ENCODE measurements around the gene KSR1.

Gene KSR1

DNA sequence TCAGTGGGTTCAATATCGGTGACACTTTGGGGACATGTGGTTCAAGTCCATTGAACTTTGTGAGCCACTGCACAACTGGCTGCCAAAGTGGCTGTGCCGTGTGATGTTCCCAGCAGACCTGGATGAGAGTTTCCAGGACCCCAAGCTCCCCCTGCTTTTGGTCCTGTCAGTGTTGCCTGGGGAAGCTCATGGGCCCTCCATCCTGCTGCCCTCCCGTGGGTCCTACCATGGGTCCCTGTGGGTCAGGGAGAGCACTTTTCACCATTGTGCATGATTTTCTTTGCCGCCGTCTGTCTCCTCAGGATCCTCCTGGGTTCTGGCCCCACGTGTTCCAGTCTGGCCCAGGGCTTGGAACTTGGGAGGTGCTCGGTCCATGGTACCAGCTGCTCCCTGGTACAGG, 212.9 kb downstream of the KSR1 start:
- TF ChIP-seq EP300 (IDR thresholded peaks at IDR 0.05; ENCODE audit: borderline replicate concordance) (no peak), FOXM1 (IDR thresholded peaks at IDR 0.05; ENCODE audit: borderline replicate concordance, low read depth) (no peak), YY1 (IDR thresholded peaks at IDR 0.05; ENCODE audit: low read depth) (no peak), EGR1 (IDR thresholded peaks at IDR 0.05) (no peak)
- TF ChIP-seq, protein P1, sequence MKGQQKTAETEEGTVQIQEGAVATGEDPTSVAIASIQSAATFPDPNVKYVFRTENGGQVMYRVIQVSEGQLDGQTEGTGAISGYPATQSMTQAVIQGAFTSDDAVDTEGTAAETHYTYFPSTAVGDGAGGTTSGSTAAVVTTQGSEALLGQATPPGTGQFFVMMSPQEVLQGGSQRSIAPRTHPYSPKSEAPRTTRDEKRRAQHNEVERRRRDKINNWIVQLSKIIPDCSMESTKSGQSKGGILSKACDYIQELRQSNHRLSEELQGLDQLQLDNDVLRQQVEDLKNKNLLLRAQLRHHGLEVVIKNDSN (IDR thresholded peaks at IDR 0.05) = no peak

DNA sequence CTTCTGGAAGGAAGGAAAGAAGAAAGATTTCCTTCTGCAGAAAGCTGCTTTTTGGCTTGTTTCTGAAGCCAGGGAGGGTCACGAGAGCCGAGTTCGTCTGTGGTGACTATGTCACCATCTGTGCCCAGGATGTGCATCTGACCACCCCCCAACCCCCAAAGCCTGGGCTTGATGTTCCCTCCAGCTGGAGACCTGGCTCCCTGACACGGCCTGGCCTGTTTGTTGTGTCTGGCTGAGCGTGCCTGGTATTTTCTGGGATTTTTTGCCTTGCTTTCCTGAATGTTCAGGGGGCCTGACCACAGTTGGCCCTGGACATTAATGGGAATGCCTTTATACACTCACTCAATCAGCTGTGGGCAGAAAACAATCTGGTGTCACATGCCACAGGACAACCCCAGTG, 213.6 kb downstream of the KSR1 start:
- TF ChIP-seq EGR1 (IDR thresholded peaks at IDR 0.05) = no peak
- TF ChIP-seq, protein P2, sequence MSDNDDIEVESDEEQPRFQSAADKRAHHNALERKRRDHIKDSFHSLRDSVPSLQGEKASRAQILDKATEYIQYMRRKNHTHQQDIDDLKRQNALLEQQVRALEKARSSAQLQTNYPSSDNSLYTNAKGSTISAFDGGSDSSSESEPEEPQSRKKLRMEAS (IDR thresholded peaks at IDR 0.05) = no peak
- no peak for TF ChIP-seq TEAD4 (IDR thresholded peaks at IDR 0.05)
- TF ChIP-seq TCF12 (IDR thresholded peaks at IDR 0.05; ENCODE audit: low read depth) = no peak
- no peak for TF ChIP-seq CEBPB (IDR thresholded peaks at IDR 0.05)
- no peak for TF ChIP-seq FOXM1 (IDR thresholded peaks at IDR 0.05; ENCODE audit: borderline replicate concordance, low read depth)

DNA sequence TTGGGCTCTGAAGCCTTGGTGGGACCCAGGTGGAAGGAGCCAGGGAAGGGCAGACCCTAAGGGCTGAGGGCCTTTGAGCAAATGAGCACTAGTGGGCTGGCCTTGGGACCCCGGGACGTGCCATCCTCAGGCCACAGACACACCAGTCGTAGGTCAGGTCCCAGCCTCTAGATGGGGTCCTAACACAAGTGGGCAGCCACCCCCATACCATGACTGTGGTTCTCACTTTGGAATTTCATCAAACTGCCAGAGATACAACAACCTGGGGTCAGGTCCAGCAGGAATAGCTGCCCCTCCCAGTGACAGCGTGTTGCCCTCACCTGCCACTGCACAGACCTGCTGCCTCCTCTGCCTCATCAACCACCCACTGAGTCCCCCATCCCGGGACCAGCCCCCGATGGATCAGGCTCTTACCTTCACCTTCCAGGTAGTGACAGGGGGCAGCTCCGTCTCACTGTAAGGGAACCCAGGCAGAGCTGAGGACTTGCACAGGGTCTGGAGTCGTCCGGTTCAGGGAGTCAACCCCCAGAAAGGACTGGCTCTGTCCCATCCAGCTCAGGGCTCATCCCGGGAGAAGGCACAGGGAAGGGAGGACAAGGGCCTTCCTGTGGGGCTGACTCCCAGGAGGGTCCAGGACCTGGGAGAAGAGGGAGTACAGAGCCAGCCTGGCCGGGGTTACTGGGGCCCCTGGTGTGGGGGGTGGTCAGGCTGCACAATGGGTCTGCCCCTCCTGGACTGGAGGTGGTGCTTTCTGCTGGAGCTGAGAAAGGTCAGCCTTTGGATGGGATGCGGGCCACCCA, 214.7 kb downstream of the KSR1 start:
- TF ChIP-seq FOXM1 (IDR thresholded peaks at IDR 0.05; ENCODE audit: borderline replicate concordance, low read depth) = no peak
- no peak for TF ChIP-seq TCF12 (IDR thresholded peaks at IDR 0.05; ENCODE audit: low read depth)
- TF ChIP-seq CREB1 (IDR thresholded peaks at IDR 0.05; ENCODE audit: low read depth) = no peak
- TF ChIP-seq EP300 (IDR thresholded peaks at IDR 0.05; ENCODE audit: borderline replicate concordance) = no peak
- TF ChIP-seq YY1 (IDR thresholded peaks at IDR 0.05; ENCODE audit: low read depth) = no peak
- TF ChIP-seq, protein P1 (IDR thresholded peaks at IDR 0.05) = no peak
- TF ChIP-seq TEAD4 (IDR thresholded peaks at IDR 0.05) = no peak
- TF ChIP-seq RAD21 (IDR thresholded peaks at IDR 0.05; ENCODE audit: low read depth) = no peak
- TF ChIP-seq, protein P3, sequence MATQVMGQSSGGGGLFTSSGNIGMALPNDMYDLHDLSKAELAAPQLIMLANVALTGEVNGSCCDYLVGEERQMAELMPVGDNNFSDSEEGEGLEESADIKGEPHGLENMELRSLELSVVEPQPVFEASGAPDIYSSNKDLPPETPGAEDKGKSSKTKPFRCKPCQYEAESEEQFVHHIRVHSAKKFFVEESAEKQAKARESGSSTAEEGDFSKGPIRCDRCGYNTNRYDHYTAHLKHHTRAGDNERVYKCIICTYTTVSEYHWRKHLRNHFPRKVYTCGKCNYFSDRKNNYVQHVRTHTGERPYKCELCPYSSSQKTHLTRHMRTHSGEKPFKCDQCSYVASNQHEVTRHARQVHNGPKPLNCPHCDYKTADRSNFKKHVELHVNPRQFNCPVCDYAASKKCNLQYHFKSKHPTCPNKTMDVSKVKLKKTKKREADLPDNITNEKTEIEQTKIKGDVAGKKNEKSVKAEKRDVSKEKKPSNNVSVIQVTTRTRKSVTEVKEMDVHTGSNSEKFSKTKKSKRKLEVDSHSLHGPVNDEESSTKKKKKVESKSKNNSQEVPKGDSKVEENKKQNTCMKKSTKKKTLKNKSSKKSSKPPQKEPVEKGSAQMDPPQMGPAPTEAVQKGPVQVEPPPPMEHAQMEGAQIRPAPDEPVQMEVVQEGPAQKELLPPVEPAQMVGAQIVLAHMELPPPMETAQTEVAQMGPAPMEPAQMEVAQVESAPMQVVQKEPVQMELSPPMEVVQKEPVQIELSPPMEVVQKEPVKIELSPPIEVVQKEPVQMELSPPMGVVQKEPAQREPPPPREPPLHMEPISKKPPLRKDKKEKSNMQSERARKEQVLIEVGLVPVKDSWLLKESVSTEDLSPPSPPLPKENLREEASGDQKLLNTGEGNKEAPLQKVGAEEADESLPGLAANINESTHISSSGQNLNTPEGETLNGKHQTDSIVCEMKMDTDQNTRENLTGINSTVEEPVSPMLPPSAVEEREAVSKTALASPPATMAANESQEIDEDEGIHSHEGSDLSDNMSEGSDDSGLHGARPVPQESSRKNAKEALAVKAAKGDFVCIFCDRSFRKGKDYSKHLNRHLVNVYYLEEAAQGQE (IDR thresholded peaks at IDR 0.05; ENCODE audit: low read depth) = no peak
- TF ChIP-seq TAF1 (IDR thresholded peaks at IDR 0.05; ENCODE audit: low read depth) = no peak
- TF ChIP-seq, protein P2 (IDR thresholded peaks at IDR 0.05) = no peak
- TF ChIP-seq EGR1 (IDR thresholded peaks at IDR 0.05) = no peak
- TF ChIP-seq CEBPB (IDR thresholded peaks at IDR 0.05) = no peak
- TF ChIP-seq ZBTB7A (IDR thresholded peaks at IDR 0.05; ENCODE audit: low read depth) = no peak
- TF ChIP-seq NFIC (IDR thresholded peaks at IDR 0.05) = no peak

DNA sequence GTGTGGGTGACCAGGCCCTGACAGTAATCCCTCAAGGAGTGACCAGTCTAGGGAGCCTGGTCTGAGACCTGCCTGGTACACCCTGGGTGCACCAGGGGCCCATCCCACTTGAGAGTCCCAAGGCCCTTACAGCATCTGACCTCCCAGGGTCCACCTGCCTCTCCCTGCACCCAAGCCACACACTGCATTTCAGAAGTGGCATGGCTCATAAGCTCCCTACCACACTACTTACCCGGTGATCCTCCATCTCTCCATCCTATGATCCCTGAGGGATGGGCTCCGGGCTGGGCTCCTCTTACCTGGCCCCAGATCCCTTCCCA, 215.3 kb downstream of the KSR1 start:
- TF ChIP-seq CREB1 (IDR thresholded peaks at IDR 0.05; ENCODE audit: low read depth) = no peak
- no peak for TF ChIP-seq EGR1 (IDR thresholded peaks at IDR 0.05)
- TF ChIP-seq EP300 (IDR thresholded peaks at IDR 0.05; ENCODE audit: borderline replicate concordance) = no peak
- TF ChIP-seq, protein P1 (IDR thresholded peaks at IDR 0.05) = no peak
- no peak for TF ChIP-seq NFIC (IDR thresholded peaks at IDR 0.05)
- no peak for TF ChIP-seq TEAD4 (IDR thresholded peaks at IDR 0.05)
- no peak for TF ChIP-seq CEBPB (IDR thresholded peaks at IDR 0.05)
- no peak for TF ChIP-seq RAD21 (IDR thresholded peaks at IDR 0.05; ENCODE audit: low read depth)
- TF ChIP-seq TAF1 (IDR thresholded peaks at IDR 0.05; ENCODE audit: low read depth) = no peak
- TF ChIP-seq, protein P3 (IDR thresholded peaks at IDR 0.05; ENCODE audit: low read depth) = no peak
- TF ChIP-seq ZBTB7A (IDR thresholded peaks at IDR 0.05; ENCODE audit: low read depth) = no peak
- TF ChIP-seq FOXM1 (IDR thresholded peaks at IDR 0.05; ENCODE audit: borderline replicate concordance, low read depth) = no peak
- TF ChIP-seq TCF12 (IDR thresholded peaks at IDR 0.05; ENCODE audit: low read depth) = no peak

DNA sequence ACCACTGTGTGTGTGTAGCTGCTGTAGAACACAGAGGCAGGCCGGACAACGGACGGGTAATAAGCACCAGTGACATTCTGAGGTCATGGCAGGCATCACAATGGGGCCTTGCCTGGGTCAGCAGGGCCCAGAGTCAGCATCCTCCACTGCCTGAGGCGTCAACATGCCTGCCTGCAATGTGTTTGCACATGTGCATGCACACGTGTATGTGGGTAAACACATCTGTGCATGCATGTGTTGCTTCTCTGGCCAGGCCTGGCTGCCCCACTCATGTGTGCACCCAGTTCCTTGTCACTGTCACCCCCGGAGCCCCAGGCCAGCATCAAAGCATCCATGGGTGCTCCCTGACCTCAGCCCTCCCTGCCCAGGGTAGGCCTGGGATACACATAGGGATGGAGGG, 218.1 kb downstream of the KSR1 start:
- TF ChIP-seq CEBPB (IDR thresholded peaks at IDR 0.05) = no peak
- no peak for TF ChIP-seq YY1 (IDR thresholded peaks at IDR 0.05; ENCODE audit: low read depth)
- TF ChIP-seq CREB1 (IDR thresholded peaks at IDR 0.05; ENCODE audit: low read depth) = no peak
- TF ChIP-seq TAF1 (IDR thresholded peaks at IDR 0.05; ENCODE audit: low read depth) = no peak
- TF ChIP-seq RAD21 (IDR thresholded peaks at IDR 0.05; ENCODE audit: low read depth) = no peak
- TF ChIP-seq, protein P1 (IDR thresholded peaks at IDR 0.05) = no peak
- TF ChIP-seq EGR1 (IDR thresholded peaks at IDR 0.05) = no peak
- TF ChIP-seq TEAD4 (IDR thresholded peaks at IDR 0.05) = no peak
- TF ChIP-seq, protein P2 (IDR thresholded peaks at IDR 0.05) = no peak
- TF ChIP-seq ZBTB7A (IDR thresholded peaks at IDR 0.05; ENCODE audit: low read depth) = no peak
